Stimulated activated memory B cell treated with anti-CD40 and anti-IgM and Interleukin-4, amounts not matched to agents 10 μg/mL and 1 μg/mL and 100 μg/mL, for 72 hours (primary cell): ENCODE results near the gene NEDD4L.
"Not testable (repeated sequence)": the region's sequence is repeated elsewhere in the genome, so short reads cannot be mapped to it uniquely, and the experiment has no call there.

Experiments
- ATAC-seq: fragments of 150-1000 bp; cut with Tn5 transposase; 2 replicates; pipeline ENCODE4 v1.10.0; 2021
- H3K27ac Mint-ChIP-seq: one replicate; pipeline ENCODE4 v1.8.0; 2022; ENCODE audit warnings: mild to moderate bottlenecking, mixed read lengths
- H3K27me3 Mint-ChIP-seq: one replicate; pipeline ENCODE4 v1.8.0; 2022; ENCODE audit warnings: mixed read lengths
- H3K36me3 Mint-ChIP-seq: one replicate; pipeline ENCODE4 v1.8.0; 2022; ENCODE audit warnings: mixed read lengths
- H3K4me1 Mint-ChIP-seq: one replicate; pipeline ENCODE4 v1.8.0; 2022; ENCODE audit warnings: mixed read lengths
- H3K4me3 Mint-ChIP-seq: one replicate; pipeline ENCODE4 v1.8.0; 2022; ENCODE audit warnings: mild to moderate bottlenecking, moderate library complexity, mixed read lengths
- H3K9me3 Mint-ChIP-seq: one replicate; pipeline ENCODE4 v1.8.0; 2022; ENCODE audit warnings: mixed read lengths

NEDD4L gene

GRCh38 chr18:58416704-58417683 is 373.0 kb downstream of the NEDD4L start:
- Mint-ChIP-seq H3K36me3 (no peaks in the 10 kb centered on the region), H3K27ac (no peak overlapping the region), H3K4me3 (no peak overlapping the region), H3K4me1 (no peaks in the 10 kb centered on the region), H3K9me3 (peaks cover 10% of the 10 kb centered on the region), H3K27me3 (peaks cover 21% of the 10 kb centered on the region)
- peak; percentile 12 for ATAC-seq

- H3K9me3 Mint-ChIP-seq = peaks cover 10% of the 10 kb centered on the region
- no peak for ATAC-seq
- H3K27ac Mint-ChIP-seq = no peak overlapping the region
- peaks cover 21% of the 10 kb centered on the region for H3K27me3 Mint-ChIP-seq
- H3K4me3 Mint-ChIP-seq = no peak overlapping the region
- H3K36me3 Mint-ChIP-seq = no peaks in the 10 kb centered on the region
- H3K4me1 Mint-ChIP-seq = no peaks in the 10 kb centered on the region
These were observed 373.7 kb downstream of the NEDD4L start for GRCh38 chr18:58417752-58418151.

- no peak overlapping the region for H3K4me3 Mint-ChIP-seq
- no peaks in the 10 kb centered on the region for H3K4me1 Mint-ChIP-seq
These were observed 374.3 kb downstream of the NEDD4L start for GRCh38 chr18:58418361-58418760.

GRCh38 chr18:58419587-58420199 is 375.7 kb downstream of the NEDD4L start:
- H3K9me3 Mint-ChIP-seq = peaks cover 10% of the 10 kb centered on the region
- H3K27me3 Mint-ChIP-seq = peaks cover 35% of the 10 kb centered on the region
- ATAC-seq = no peak
- no peak overlapping the region for H3K4me3 Mint-ChIP-seq
- no peaks in the 10 kb centered on the region for H3K36me3 Mint-ChIP-seq
- no peaks in the 10 kb centered on the region for H3K4me1 Mint-ChIP-seq
- no peak overlapping the region for H3K27ac Mint-ChIP-seq

More at GRCh38 chr18:58418361-58418760, 374.3 kb downstream of the NEDD4L start:
- Mint-ChIP-seq H3K36me3 (no peaks in the 10 kb centered on the region), H3K27ac (no peak overlapping the region), H3K27me3 (peaks cover 25% of the 10 kb centered on the region), H3K9me3 (peaks cover 10% of the 10 kb centered on the region)
- ATAC-seq = no peak

DNA sequence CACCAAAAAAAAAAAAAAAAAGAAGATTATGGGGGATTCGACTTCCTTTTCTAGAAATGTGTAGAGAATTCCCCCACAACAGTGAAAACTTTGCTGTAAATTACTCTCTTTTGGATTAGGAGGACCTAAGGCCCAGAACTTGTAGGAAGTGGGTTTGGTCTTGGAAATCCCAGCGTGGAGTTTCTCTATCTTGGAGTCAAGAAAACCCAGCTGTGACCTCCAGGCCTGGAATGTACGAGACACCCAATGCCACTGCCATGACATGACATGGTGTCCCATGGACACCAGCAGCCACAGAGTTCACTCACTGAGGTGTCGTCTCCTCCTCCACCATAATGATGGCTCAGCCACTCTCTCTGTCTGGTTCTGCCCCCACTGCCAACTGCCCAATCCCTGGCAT is 382.6 kb downstream of the NEDD4L start:
- Mint-ChIP-seq H3K27ac (no peak overlapping the region), H3K4me1 (no peaks in the 10 kb centered on the region), H3K27me3 (peaks cover 13% of the 10 kb centered on the region), H3K4me3 (no peak overlapping the region), H3K36me3 (no peaks in the 10 kb centered on the region), H3K9me3 (no peaks in the 10 kb centered on the region)
- ATAC-seq = no peak

GRCh38 chr18:58427321-58427720 is 383.3 kb downstream of the NEDD4L start:
- Mint-ChIP-seq H3K27me3 (peaks cover 13% of the 10 kb centered on the region), H3K4me3 (no peak overlapping the region), H3K36me3 (no peaks in the 10 kb centered on the region), H3K9me3 (no peaks in the 10 kb centered on the region), H3K4me1 (no peaks in the 10 kb centered on the region), H3K27ac (no peak overlapping the region)
- no peak for ATAC-seq

DNA sequence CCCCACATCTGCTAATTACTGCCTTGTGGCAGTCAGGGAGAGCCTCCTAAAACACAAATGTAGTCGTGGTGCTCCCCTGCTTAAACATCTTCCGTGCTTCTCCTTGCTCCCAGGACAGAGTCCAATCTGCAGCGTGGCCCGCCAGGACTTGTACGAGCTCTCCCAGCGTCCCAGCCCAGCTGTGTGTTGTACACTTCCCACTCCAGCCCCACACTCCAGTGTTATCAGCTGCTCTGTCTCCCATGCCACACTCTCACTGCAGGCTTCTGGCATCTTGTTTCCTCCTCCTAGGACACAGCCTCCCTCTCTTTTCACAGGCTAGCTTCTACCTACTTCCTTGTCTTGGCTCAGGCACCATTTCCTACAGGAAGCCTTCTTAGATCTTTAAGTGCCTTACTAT is 385.4 kb downstream of the NEDD4L start:
- H3K4me1 Mint-ChIP-seq = no peaks in the 10 kb centered on the region
- no peaks in the 10 kb centered on the region for H3K9me3 Mint-ChIP-seq
- H3K4me3 Mint-ChIP-seq = no peak overlapping the region
- no peak overlapping the region for H3K27ac Mint-ChIP-seq
- no peaks in the 10 kb centered on the region for H3K27me3 Mint-ChIP-seq
- H3K36me3 Mint-ChIP-seq = no peaks in the 10 kb centered on the region
- ATAC-seq = peak; percentile 10

DNA sequence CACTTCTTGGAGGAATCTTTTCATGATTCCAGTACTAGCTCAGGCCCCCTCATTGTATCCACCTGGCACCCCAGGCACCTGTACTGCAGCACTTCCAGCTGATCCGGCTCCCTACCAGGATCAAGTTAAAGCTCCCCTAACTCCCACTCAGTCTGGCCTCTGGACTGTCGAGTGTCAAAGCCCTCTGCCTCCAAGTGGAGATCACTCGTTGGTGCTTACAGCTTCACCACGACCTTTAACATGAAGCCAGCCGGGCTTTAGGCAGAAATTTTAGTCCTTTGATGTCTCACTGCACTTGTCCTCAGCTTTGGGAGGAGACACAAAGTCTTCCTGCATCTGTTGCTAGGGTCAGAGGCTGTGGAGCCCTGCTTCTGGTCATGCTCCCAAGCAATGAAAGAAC is 387.2 kb downstream of the NEDD4L start:
- no peak overlapping the region for H3K4me3 Mint-ChIP-seq
- H3K27ac Mint-ChIP-seq = no peak overlapping the region
- ATAC-seq = no peak
- H3K27me3 Mint-ChIP-seq = no peaks in the 10 kb centered on the region
- no peaks in the 10 kb centered on the region for H3K36me3 Mint-ChIP-seq
- H3K9me3 Mint-ChIP-seq = peaks cover 2% of the 10 kb centered on the region
- no peaks in the 10 kb centered on the region for H3K4me1 Mint-ChIP-seq

DNA sequence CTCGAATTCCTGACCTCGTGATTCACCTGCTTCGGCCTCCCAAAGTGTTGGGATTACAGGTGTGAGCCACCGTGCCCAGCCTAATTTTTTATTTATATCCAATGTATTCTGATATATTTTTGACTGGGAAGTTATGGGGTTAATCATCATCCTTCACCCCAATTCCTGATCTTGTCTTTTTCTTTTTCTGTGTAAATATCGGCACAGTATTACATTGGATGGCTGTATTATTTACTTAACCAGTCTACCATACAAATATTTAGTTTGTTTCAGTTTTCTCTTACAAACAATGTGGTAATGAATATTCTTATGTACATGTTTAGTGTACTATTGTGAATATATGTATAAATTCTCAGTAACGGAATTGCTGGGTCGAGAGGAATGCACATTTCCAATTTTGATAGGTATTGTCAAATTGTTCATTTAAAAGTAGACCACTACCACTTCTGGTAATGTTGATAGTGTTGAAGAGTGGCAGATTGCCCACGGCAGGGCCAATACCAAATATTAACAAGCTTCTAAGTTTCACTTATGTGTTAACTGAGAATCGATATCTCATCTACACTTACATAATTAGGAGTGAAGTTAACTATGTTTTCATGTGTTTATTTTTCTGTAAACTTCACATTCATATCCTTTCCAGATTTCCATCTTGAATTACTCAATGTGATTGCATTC is 388.2 kb downstream of the NEDD4L start:
- Mint-ChIP-seq H3K36me3 (no peaks in the 10 kb centered on the region), H3K4me3 (no peak overlapping the region), H3K4me1 (no peaks in the 10 kb centered on the region), H3K9me3 (peaks cover 2% of the 10 kb centered on the region), H3K27me3 (no peaks in the 10 kb centered on the region), H3K27ac (no peak overlapping the region)
- no peak for ATAC-seq

DNA sequence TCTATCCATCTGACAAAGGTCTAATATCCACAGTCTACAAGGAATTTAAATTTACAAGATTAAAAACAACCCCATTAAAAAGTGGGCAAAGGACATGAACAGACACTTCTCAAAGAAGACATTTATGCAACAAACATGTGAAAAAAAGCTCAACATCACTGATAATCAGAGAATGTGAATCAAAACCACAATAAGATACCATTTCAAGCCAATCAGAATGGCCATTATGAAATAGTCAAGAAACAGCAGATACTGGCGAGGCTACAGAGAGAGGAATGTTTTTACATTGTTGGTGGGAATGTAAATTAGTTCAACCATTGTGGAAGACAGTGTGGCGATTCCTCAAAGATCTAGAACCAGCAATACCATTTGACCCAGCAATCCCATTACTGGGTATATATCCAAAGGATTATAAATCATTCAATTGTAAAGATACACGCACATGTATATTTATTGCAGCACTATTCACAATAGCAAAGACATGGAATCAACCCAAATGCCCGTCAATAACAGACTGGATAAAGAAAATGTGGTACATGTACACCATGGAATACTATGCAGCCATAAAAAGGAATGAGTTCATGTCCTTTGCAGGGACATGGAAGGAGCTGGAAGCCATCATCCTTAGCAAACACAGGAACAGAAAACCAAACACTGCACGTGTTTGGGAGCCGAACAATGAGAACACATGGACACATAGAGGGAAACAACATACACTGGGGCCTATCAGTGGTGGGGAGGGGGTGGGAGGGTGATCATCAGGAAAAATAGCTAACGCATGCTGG is 391.4 kb downstream of the NEDD4L start:
- ATAC-seq, H3K27me3 Mint-ChIP-seq, H3K36me3 Mint-ChIP-seq, H3K27ac Mint-ChIP-seq, H3K4me3 Mint-ChIP-seq, H3K9me3 Mint-ChIP-seq: not testable (repeated sequence)
- H3K4me1 Mint-ChIP-seq = peaks cover 13% of the 10 kb centered on the region

- peak overlapping the region; percentile 47 for H3K4me3 Mint-ChIP-seq
- H3K4me1 Mint-ChIP-seq = peaks cover 13% of the 10 kb centered on the region
- peak overlapping the region; percentile 71 for H3K27ac Mint-ChIP-seq
- no peaks in the 10 kb centered on the region for H3K27me3 Mint-ChIP-seq
- no peaks in the 10 kb centered on the region for H3K36me3 Mint-ChIP-seq
- ATAC-seq = no peak
- H3K9me3 Mint-ChIP-seq = peaks cover 2% of the 10 kb centered on the region
These were observed 394.3 kb downstream of the NEDD4L start for GRCh38 chr18:58438161-58438957.

- H3K9me3 Mint-ChIP-seq = peaks cover 2% of the 10 kb centered on the region
- peaks cover 13% of the 10 kb centered on the region for H3K4me1 Mint-ChIP-seq
- ATAC-seq = peak; percentile 31
- no peaks in the 10 kb centered on the region for H3K27me3 Mint-ChIP-seq
- H3K27ac Mint-ChIP-seq = peak overlapping the region; percentile 71
- peak overlapping the region; percentile 47 for H3K4me3 Mint-ChIP-seq
- no peaks in the 10 kb centered on the region for H3K36me3 Mint-ChIP-seq
These were observed 394.9 kb downstream of the NEDD4L start for GRCh38 chr18:58438958-58439300.

- Mint-ChIP-seq H3K27ac (no peak overlapping the region), H3K9me3 (peaks cover 3% of the 10 kb centered on the region), H3K4me3 (no peak overlapping the region), H3K4me1 (peaks cover 6% of the 10 kb centered on the region), H3K27me3 (peaks cover 11% of the 10 kb centered on the region), H3K36me3 (peaks cover 6% of the 10 kb centered on the region)
- no peak for ATAC-seq
These were observed 399.6 kb downstream of the NEDD4L start for GRCh38 chr18:58443671-58444070.

- no peak overlapping the region for H3K27ac Mint-ChIP-seq
- peaks cover 3% of the 10 kb centered on the region for H3K9me3 Mint-ChIP-seq
- H3K4me1 Mint-ChIP-seq = no peaks in the 10 kb centered on the region
- peaks cover 6% of the 10 kb centered on the region for H3K36me3 Mint-ChIP-seq
- no peak overlapping the region for H3K4me3 Mint-ChIP-seq
- peaks cover 11% of the 10 kb centered on the region for H3K27me3 Mint-ChIP-seq
- no peak for ATAC-seq
These were observed 402.5 kb downstream of the NEDD4L start for GRCh38 chr18:58446391-58447060.
